ENCODE measurements around the gene P2RY6.

P2RY6 gene

DNA sequence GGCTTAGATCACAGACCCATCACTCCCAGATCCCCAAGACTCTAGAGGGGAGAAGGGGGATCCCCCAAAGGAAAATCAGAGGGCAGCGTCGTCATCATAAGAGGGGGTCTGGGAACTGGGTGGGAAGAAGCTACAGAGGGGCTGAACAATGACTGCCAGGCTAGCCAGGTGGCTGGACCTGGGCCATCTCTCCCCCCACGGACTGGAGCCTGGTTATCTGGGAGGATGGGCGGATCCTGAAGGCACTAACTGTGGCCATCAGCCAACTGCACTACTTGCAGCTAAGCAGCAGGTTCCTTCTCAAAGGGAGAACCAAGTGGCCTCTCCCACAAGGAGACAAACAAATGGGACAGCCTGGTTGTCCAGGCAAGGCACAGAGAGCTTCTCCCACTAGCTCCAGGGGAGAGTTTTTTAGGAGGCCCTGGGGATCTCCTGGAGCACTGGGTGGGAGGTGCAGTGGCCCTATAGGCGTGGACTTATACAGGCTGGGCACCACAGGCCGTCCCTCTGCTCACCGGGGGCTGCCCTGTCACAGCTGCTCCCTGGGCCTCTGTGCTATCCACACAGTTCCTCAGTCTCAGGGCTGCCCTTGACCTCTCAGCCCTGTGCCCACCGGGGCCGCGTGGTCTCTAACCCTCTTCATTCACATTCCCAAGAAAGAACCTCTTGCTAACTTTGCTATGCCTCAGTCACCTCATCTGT, 15.4 kb downstream of the P2RY6 start:
- H3K4me3 ChIP-seq (ENCODE audit: control insufficient read depth, low read depth, low read length) = no peak overlapping the region
- DNase-seq (ENCODE audit: low read depth) = no peak
- TF ChIP-seq, protein P1, sequence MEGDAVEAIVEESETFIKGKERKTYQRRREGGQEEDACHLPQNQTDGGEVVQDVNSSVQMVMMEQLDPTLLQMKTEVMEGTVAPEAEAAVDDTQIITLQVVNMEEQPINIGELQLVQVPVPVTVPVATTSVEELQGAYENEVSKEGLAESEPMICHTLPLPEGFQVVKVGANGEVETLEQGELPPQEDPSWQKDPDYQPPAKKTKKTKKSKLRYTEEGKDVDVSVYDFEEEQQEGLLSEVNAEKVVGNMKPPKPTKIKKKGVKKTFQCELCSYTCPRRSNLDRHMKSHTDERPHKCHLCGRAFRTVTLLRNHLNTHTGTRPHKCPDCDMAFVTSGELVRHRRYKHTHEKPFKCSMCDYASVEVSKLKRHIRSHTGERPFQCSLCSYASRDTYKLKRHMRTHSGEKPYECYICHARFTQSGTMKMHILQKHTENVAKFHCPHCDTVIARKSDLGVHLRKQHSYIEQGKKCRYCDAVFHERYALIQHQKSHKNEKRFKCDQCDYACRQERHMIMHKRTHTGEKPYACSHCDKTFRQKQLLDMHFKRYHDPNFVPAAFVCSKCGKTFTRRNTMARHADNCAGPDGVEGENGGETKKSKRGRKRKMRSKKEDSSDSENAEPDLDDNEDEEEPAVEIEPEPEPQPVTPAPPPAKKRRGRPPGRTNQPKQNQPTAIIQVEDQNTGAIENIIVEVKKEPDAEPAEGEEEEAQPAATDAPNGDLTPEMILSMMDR (IDR thresholded peaks at IDR 0.05; ENCODE audit: control insufficient read depth, insufficient read depth, low read depth, low read length, missing control alignments) = no peak

DNA sequence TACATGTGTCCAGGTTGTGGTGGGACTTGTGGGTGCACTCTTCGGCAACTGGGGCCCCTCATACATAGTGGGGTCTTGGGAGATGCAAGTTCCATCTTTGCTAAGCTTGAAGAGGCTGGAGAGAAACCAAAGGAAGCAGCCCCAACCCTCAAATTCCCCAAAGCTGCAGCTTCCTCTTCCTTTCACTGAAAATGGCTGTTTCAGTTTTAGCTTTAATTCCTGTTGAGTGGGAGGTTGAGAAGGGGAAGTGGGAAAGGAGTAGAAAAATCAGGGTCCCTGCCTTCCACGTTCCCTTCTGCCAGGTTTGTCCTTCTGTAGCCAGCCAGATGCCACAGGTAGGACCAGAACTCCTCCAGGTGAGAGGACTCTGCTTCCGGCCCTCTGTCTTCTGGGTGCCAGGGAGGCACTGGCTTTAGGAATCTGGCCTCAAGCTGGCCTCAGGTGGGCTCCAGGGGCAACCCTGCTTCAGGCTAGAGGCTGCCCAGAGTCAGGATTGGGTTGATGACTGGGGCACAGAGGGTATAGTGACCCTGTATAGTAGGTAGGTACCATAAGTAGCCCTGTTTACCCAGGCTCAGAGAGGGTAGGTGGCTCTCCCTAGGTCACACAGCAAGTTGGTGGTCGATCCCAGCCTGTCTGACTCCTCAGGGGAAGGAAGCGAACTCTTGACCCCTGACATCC, 16.2 kb downstream of the P2RY6 start:
- TF ChIP-seq, protein P1 (IDR thresholded peaks at IDR 0.05; ENCODE audit: control insufficient read depth, insufficient read depth, low read depth, low read length, missing control alignments) = no peak

DNA sequence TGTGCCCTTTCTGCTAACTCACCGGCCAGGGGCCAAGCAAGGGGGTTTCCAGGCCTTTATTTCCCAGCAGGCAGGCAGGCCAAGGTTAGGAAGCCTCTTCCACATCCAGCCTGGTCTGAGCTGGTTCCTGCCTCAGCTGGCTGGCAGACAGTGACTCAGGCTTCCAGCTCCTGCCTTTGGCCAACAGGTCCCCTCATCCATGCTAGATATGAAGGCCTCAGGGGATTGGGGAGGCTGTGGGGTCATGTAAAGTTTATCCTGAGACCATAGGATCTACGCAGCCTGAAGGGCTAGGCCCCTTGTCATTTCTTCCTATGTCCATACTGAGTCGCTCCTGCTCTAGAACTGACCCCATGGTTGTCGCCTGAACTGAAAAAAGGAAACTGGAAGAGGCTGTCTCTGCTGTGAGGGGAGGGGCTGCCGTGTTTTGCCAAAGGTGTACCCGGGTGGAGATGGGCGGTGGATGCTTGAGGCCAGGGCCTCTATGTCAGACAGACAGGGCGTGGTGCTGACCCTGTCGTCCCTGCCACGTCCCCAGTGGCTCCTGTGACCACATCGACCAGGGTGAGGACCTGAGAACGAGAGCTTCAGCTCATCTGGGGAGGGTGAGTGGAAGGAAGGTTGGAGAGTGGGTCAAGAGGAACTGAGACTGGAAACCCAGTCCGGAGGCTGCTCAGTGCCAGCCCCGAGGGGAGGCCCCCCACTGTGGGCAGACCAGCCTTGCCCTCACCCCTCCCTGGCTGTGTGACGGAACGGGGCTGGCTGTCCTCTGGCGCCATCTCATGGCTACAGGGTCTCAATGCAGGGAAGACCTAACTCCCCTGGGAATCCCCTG, 17.0 kb downstream of the P2RY6 start:
- no peak overlapping the region for H3K4me3 ChIP-seq (ENCODE audit: control insufficient read depth, low read depth, low read length)

More for the DNA sequence above, 16.2 kb downstream of the P2RY6 start:
- no peak overlapping the region for H3K4me3 ChIP-seq (ENCODE audit: control insufficient read depth, low read depth, low read length)
- no peak for DNase-seq (ENCODE audit: low read depth)

DNA sequence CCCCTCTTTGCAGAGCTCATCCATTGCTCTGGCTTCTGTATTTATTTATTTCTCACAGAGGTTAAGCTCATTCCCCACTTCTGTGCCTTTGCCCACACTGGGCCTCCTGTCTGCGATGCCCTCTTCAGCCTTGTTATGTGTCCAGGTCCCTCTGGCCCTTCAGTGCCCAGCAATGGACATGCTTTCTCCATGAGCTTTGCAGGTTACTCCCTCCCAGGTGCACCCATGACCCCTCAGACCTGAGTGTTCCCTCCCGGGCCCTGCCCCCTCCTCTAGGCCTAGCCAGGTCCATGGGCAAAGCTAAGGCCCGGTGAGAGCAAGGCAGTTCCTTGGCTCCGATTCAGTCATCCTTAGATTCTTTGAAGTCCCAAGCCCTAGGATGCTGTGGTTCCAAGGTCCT, 18.4 kb downstream of the P2RY6 start:
- TF ChIP-seq, protein P1 (IDR thresholded peaks at IDR 0.05; ENCODE audit: control insufficient read depth, insufficient read depth, low read depth, low read length, missing control alignments) = no peak
- no peak for DNase-seq (ENCODE audit: low read depth)
- H3K4me3 ChIP-seq (ENCODE audit: control insufficient read depth, low read depth, low read length) = no peak overlapping the region

More for the DNA sequence above, 17.0 kb downstream of the P2RY6 start:
- TF ChIP-seq, protein P1 (IDR thresholded peaks at IDR 0.05; ENCODE audit: control insufficient read depth, insufficient read depth, low read depth, low read length, missing control alignments) = peak; percentile 99
- DNase-seq (ENCODE audit: low read depth) = no peak

DNA sequence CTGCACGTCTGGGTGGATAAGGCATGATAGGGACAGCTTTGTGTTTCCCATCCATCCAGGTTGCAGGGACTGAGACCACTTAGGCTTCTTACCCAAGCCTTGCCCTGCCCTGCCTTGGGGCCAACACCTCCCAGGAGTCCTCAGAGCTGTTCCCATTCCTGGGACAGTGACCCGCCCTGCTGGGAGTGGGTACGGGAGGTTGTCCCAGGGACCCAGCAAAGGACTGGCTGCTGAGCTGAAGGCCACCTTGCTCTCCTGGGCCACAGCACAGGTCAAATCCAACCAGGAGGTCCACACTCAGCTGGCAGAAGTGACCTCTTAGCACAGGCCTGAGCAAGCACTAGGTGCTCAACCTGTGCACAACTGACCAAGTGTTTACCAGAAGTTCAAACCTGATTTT, 19.1 kb downstream of the P2RY6 start:
- no peak for DNase-seq (ENCODE audit: low read depth)
- H3K4me3 ChIP-seq (ENCODE audit: control insufficient read depth, low read depth, low read length) = no peak overlapping the region
- TF ChIP-seq, protein P1 (IDR thresholded peaks at IDR 0.05; ENCODE audit: control insufficient read depth, insufficient read depth, low read depth, low read length, missing control alignments) = no peak

DNA sequence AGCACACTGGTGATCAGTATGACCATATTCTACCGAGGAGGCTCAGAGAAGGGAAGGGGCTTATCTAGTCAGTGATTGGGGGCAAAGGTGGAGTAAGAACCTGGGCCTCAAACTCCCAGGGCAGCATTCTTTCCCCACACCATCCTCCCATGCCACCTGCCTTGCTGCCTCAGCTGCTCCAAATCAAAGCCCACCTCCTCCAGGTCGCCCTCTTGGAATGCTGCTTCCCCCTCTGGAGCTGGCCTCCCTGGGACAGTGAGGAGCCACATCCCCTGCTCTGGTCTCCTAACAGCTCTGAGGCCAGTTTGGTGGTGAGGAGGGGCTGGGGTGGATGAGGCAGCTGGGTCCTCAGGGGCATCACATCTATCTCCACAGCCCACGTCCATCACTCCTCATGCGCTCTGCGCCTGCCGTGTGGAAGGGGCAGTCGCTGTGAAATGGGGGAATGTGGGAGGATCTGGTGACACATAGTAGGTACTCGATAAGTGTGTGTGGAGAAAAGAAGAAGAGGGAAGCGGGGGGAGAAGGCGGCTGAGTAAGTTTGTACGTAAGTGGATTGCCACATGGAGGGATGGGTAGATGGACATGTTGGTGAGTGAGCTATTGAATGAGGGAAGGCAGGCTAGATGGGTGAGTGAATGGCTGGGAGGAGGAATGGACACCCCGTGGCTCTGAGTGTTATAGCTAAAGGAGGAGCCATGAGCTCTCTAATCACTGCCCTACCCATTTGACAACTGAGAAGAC, 19.8 kb downstream of the P2RY6 start:
- no peak overlapping the region for H3K4me3 ChIP-seq (ENCODE audit: control insufficient read depth, low read depth, low read length)
- TF ChIP-seq, protein P1 (IDR thresholded peaks at IDR 0.05; ENCODE audit: control insufficient read depth, insufficient read depth, low read depth, low read length, missing control alignments) = no peak
- DNase-seq (ENCODE audit: low read depth) = no peak

Data from AG09309 (cell line).